GM21381 (cell line): ENCODE measurements around the gene IL1RL1.

Experiments used
- ATAC-seq: cut with Tn5 transposase; IDR thresholded peaks from one replicate; pipeline ENCODE4 v1.9.1; 2021; ENCODE audit warnings: mild to moderate bottlenecking, moderate library complexity; ENCODE audit not compliant: unreplicated experiment

IL1RL1 gene

GRCh38 chr2:102334486-102334885 lies 23.1 kb downstream of the IL1RL1 start:
- no peak for ATAC-seq

- ATAC-seq: no peak
Observed at GRCh38 chr2:102335871-102336366, 24.6 kb downstream of the IL1RL1 start.

GRCh38 chr2:102336502-102336945 lies 25.2 kb downstream of the IL1RL1 start:
- no peak for ATAC-seq

- ATAC-seq: no peak
Observed at GRCh38 chr2:102337012-102337411, 25.6 kb downstream of the IL1RL1 start.

- no peak for ATAC-seq
Observed at GRCh38 chr2:102337481-102338386, 26.4 kb downstream of the IL1RL1 start.

- no peak for ATAC-seq
Observed at GRCh38 chr2:102340778-102341177, 29.4 kb downstream of the IL1RL1 start.

- ATAC-seq: no peak
Observed at GRCh38 chr2:102342888-102343287, 31.5 kb downstream of the IL1RL1 start.

GRCh38 chr2:102344397-102344796 lies 33.0 kb downstream of the IL1RL1 start:
- ATAC-seq: no peak

- ATAC-seq: no peak
Observed at GRCh38 chr2:102345329-102345920, 34.1 kb downstream of the IL1RL1 start.

GRCh38 chr2:102346381-102347130 lies 35.2 kb downstream of the IL1RL1 start:
- no peak for ATAC-seq

GRCh38 chr2:102350137-102350793 lies 38.9 kb downstream of the IL1RL1 start:
- no peak for ATAC-seq

- peak; percentile 92 for ATAC-seq
Observed at GRCh38 chr2:102355526-102356380, 44.4 kb downstream of the IL1RL1 start, which contains the start of gene IL18R1. Gene IL18R1 (plus strand): TSS chr2:102355796. CDS start chr2:102362661, 6,865 bp downstream.

GRCh38 chr2:102356381-102356712 lies 45.0 kb downstream of the IL1RL1 start:
- peak; percentile 8 for ATAC-seq

- no peak for ATAC-seq
Observed at GRCh38 chr2:102356741-102357140, 45.4 kb downstream of the IL1RL1 start.

GRCh38 chr2:102357937-102358336 lies 46.6 kb downstream of the IL1RL1 start:
- ATAC-seq: no peak

GRCh38 chr2:102358496-102358895 lies 47.1 kb downstream of the IL1RL1 start:
- ATAC-seq: no peak

- ATAC-seq: no peak
Observed at GRCh38 chr2:102359527-102359926, 48.2 kb downstream of the IL1RL1 start.

GRCh38 chr2:102361632-102362241 lies 50.4 kb downstream of the IL1RL1 start:
- no peak for ATAC-seq

GRCh38 chr2:102365763-102366162 lies 54.4 kb downstream of the IL1RL1 start:
- no peak for ATAC-seq
